ENCODE data around the gene CD27. TPM values are rescaled to one million over a fixed set of nuclear protein-coding genes. Genes with fewer than 3 reads are reported as not detected.

Gene CD27
- total RNA-seq, 1 donor from 2014 or later: not detected

- H3K27ac Mint-ChIP-seq (ENCODE audit: unreplicated experiment): no peak overlapping the region
- TF ChIP-seq CTCF (IDR thresholded peaks at IDR 0.05; ENCODE audit: partially characterized antibody, unreplicated experiment): no peak
- no peaks in the 10 kb centered on the region for H3K36me3 Mint-ChIP-seq (ENCODE audit: unreplicated experiment)
- H3K9me3 Mint-ChIP-seq (ENCODE audit: unreplicated experiment): no peaks in the 10 kb centered on the region
- H3K4me3 Mint-ChIP-seq (ENCODE audit: unreplicated experiment): no peak overlapping the region
- no peaks in the 10 kb centered on the region for H3K4me1 Mint-ChIP-seq (ENCODE audit: low read depth, unreplicated experiment)
- no peak for DNase-seq
- peaks cover 2% of the 10 kb centered on the region for H3K27me3 Mint-ChIP-seq (ENCODE audit: unreplicated experiment)
Observed at GRCh38 chr12:6438345-6438744, 6.4 kb upstream of the CD27 start.

- Mint-ChIP-seq H3K36me3 (ENCODE audit: unreplicated experiment) (no peaks in the 10 kb centered on the region), H3K9me3 (ENCODE audit: unreplicated experiment) (no peaks in the 10 kb centered on the region), H3K4me3 (ENCODE audit: unreplicated experiment) (no peak overlapping the region), H3K4me1 (ENCODE audit: low read depth, unreplicated experiment) (no peaks in the 10 kb centered on the region), H3K27ac (ENCODE audit: unreplicated experiment) (no peak overlapping the region), H3K27me3 (ENCODE audit: unreplicated experiment) (peaks cover 2% of the 10 kb centered on the region)
- TF ChIP-seq CTCF (IDR thresholded peaks at IDR 0.05; ENCODE audit: partially characterized antibody, unreplicated experiment): no peak
- DNase-seq: no peak
Observed at GRCh38 chr12:6440391-6440790, 4.4 kb upstream of the CD27 start.

GRCh38 chr12:6442836-6443235 is 1.9 kb upstream of the CD27 start:
- H3K4me3 Mint-ChIP-seq (ENCODE audit: unreplicated experiment): no peak overlapping the region
- H3K4me1 Mint-ChIP-seq (ENCODE audit: low read depth, unreplicated experiment): no peaks in the 10 kb centered on the region
- DNase-seq: no peak
- TF ChIP-seq CTCF (IDR thresholded peaks at IDR 0.05; ENCODE audit: partially characterized antibody, unreplicated experiment): no peak
- no peak overlapping the region for H3K27ac Mint-ChIP-seq (ENCODE audit: unreplicated experiment)
- H3K36me3 Mint-ChIP-seq (ENCODE audit: unreplicated experiment): no peaks in the 10 kb centered on the region
- H3K9me3 Mint-ChIP-seq (ENCODE audit: unreplicated experiment): no peaks in the 10 kb centered on the region
- peaks cover 2% of the 10 kb centered on the region for H3K27me3 Mint-ChIP-seq (ENCODE audit: unreplicated experiment)

- Mint-ChIP-seq H3K9me3 (ENCODE audit: unreplicated experiment) (no peaks in the 10 kb centered on the region), H3K4me1 (ENCODE audit: low read depth, unreplicated experiment) (no peaks in the 10 kb centered on the region), H3K36me3 (ENCODE audit: unreplicated experiment) (no peaks in the 10 kb centered on the region), H3K27me3 (ENCODE audit: unreplicated experiment) (peaks cover 2% of the 10 kb centered on the region), H3K4me3 (ENCODE audit: unreplicated experiment) (no peak overlapping the region), H3K27ac (ENCODE audit: unreplicated experiment) (no peak overlapping the region)
- no peak for DNase-seq
- no peak for TF ChIP-seq CTCF (IDR thresholded peaks at IDR 0.05; ENCODE audit: partially characterized antibody, unreplicated experiment)
Observed at GRCh38 chr12:6443361-6443983, 1.3 kb upstream of the CD27 start.

- Mint-ChIP-seq H3K36me3 (ENCODE audit: unreplicated experiment) (no peaks in the 10 kb centered on the region), H3K4me3 (ENCODE audit: unreplicated experiment) (no peak overlapping the region), H3K27ac (ENCODE audit: unreplicated experiment) (no peak overlapping the region), H3K27me3 (ENCODE audit: unreplicated experiment) (peaks cover 2% of the 10 kb centered on the region), H3K4me1 (ENCODE audit: low read depth, unreplicated experiment) (no peaks in the 10 kb centered on the region), H3K9me3 (ENCODE audit: unreplicated experiment) (no peaks in the 10 kb centered on the region)
- TF ChIP-seq CTCF (IDR thresholded peaks at IDR 0.05; ENCODE audit: partially characterized antibody, unreplicated experiment): no peak
- no peak for DNase-seq
Observed at GRCh38 chr12:6444031-6444430, 724 bp upstream of the CD27 start.
